Uterus (tissue), 2 donors: ENCODE results near the gene TPST2.

Source experiments
- POLR2A ChIP-seq, 2 donors: fragments of 450-650 bp; IDR thresholded peaks; one replicate each; pipeline ENCODE4 v1.6.1; 2016; ENCODE audit warnings: antibody characterized with exemption in 2 of 2, mild to moderate bottlenecking in 1 of 2, moderate library complexity in 1 of 2
- TF ChIP-seq, protein P1 (sequence below), 4 experiments: fragments of 200-600 bp in 2 of 4; fragments of 450-650 bp in 2 of 4; sonication (generic) in 2 of 4; IDR thresholded peaks; one replicate each; pipeline ENCODE4 v1.5.1; 2016 to 2019; ENCODE audit warnings: antibody characterized with exemption in 4 of 4, mild to moderate bottlenecking in 2 of 4, moderate library complexity in 1 of 4

DNA sequence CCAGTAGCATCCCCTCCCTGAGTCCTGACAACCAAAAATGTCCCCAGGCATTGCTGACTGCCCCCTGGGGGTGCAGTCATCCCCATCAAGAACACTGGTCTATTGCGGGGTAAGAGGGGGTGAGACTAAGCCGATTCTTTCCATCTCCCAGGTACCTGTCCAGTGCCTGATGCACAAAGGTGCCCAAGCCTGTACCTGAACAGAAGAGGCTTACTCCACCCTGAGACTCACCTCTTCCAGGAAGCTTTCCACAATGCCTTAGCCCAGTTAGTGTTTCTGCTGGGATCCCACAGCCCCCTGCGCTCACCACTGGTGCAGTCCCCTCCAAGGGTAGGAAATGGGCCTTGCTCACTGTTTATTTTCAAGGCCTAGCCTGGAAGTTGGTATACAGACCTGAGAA is 22.9 kb downstream of the TPST2 start:
- TF ChIP-seq, protein P1, sequence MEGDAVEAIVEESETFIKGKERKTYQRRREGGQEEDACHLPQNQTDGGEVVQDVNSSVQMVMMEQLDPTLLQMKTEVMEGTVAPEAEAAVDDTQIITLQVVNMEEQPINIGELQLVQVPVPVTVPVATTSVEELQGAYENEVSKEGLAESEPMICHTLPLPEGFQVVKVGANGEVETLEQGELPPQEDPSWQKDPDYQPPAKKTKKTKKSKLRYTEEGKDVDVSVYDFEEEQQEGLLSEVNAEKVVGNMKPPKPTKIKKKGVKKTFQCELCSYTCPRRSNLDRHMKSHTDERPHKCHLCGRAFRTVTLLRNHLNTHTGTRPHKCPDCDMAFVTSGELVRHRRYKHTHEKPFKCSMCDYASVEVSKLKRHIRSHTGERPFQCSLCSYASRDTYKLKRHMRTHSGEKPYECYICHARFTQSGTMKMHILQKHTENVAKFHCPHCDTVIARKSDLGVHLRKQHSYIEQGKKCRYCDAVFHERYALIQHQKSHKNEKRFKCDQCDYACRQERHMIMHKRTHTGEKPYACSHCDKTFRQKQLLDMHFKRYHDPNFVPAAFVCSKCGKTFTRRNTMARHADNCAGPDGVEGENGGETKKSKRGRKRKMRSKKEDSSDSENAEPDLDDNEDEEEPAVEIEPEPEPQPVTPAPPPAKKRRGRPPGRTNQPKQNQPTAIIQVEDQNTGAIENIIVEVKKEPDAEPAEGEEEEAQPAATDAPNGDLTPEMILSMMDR (IDR thresholded peaks at IDR 0.05), result no peak
- TF ChIP-seq POLR2A (IDR thresholded peaks at IDR 0.05), result no peak
